Measurements from ENCODE around the gene KCNC1. TPM values are rescaled to one million over a fixed set of nuclear protein-coding genes. Genes with fewer than 3 reads are reported as not detected.

KCNC1 gene
- 0.13 and 0.17 TPM in 2 replicates for total RNA-seq (2014; rRNA removed)
- 0.16 TPM for polyA plus RNA-seq (2012)

DNA sequence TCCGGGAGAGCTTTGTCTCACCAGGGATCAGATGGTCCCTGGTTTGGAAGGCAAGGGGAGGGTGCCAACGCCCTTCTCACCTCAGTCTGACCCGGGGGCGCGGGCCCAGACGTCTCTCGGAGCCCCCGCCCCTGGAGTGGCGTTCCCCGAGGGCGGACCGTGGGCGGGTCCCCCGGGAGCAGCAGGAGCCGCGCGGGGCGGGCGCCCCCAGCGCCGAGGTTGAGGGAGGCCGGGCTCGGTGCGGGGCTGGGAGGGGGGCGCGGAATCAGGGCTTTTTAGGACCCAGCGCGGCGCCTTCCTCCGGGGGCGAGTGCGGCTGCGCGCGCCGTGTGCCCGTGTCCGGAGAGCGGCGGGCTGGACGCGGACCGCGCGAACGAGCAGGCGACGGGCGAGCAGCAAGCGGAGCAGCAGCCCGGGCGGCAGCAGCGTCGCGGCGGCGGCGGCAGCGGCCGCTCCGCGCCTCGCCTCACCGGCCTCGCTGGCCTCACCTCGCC, at the start of gene KCNC1:
Gene KCNC1 (plus strand): TSS at position 364 of the 494 bp plus-strand sequence. CDS start 1,222 bp downstream, outside the sequence.
- peak; percentile 54 for DNase-seq (ENCODE audit: low read depth)

- DNase-seq (ENCODE audit: low read depth): peak; percentile 32
These were observed 48.2 kb upstream of the KCNC1 start for GRCh38 chr11:17686231-17686980.

DNA sequence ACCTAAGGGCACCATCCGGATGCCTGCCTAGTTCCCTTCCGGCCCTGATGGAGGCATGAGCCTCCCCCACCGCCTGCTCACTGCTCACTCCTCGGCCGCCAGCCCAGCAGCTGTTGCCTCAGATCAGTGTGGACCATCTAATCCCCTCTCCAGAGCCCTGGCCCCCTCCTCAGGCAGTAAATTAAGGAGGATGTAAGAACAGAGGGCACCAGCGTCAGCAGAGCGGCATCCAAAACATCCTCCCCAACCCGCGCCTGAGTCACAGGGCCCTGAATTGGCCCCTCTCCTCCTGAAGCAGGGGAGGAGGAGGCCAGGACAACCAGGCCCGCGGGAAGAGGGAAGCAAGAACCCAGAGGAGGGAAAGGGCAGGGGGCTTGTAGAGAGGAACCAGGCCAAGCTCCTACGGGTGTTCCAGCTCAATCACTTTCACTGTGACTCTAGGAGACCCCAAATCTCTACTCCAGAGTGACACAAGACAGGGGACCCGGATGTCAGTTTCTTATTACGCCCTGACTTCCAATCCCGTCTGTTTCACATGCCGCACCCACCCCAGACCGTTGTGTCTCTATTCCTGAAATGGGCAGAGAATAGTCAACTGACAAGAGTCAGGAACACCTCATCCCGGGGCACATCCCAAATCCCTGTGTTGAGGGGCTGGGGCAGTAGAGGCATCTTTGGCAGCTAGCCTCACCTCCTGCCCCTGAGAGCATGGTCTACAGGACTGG, 46.5 kb upstream of the KCNC1 start:
- DNase-seq (ENCODE audit: low read depth): peak; percentile 99

- no peak for DNase-seq (ENCODE audit: low read depth)
These were observed 43.0 kb upstream of the KCNC1 start for GRCh38 chr11:17691550-17691949.

GRCh38 chr11:17691976-17692375, 42.6 kb upstream of the KCNC1 start:
- DNase-seq (ENCODE audit: low read depth): no peak

DNA sequence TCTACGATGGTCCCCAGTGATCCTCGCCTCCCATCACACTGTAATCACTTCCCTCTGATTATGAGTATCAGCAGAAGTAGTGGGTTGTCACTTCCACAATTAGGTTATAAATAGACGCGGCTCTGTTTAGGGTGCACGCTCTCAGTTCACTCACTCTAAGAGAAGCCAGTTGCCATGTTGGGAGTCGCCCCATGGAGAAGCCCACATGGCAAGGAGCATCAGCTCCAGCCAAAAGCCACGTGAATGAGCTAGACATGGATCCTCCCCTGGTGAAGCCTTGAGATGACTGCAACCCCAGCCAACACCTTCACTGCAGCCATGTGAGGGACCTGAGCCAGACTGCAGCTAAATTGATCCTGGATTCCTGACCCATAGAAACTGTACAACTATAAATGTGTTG, 41.6 kb upstream of the KCNC1 start:
- DNase-seq (ENCODE audit: low read depth): no peak

- DNase-seq (ENCODE audit: low read depth): no peak
These were observed 41.0 kb upstream of the KCNC1 start for GRCh38 chr11:17693531-17693930.

DNA sequence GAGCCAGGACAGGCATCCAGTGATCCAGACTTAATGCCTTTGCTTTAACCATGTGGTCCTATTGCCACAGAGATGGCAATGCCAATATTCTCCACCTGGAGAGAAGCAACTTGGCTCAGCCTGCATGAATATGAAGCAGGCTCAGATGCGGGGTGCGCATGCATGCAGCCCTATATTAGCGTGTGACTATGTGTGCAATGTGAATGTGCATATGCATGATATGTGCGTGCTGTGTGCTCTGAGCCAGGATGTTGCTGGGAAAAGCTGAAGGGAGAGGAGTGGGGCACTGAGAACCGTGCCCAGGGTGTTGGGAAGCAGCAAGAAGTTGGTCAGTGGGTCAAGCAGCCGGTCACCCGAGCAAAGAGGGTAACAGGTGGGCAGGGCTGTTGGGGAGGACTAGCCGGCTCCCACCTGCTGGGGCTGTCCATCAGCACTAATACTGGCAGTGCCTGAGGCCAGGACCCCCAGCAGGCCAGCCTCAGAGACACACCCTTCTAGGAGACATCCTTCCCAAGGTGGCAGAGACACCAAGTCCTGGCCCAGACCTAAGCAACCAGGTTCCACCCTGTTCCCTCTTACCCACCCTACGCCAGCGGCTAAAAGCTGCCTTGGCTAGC, 40.0 kb upstream of the KCNC1 start:
- peak; percentile 43 for DNase-seq (ENCODE audit: low read depth)

- DNase-seq (ENCODE audit: low read depth): no peak
These were observed 38.8 kb upstream of the KCNC1 start for GRCh38 chr11:17695454-17696441.

DNA sequence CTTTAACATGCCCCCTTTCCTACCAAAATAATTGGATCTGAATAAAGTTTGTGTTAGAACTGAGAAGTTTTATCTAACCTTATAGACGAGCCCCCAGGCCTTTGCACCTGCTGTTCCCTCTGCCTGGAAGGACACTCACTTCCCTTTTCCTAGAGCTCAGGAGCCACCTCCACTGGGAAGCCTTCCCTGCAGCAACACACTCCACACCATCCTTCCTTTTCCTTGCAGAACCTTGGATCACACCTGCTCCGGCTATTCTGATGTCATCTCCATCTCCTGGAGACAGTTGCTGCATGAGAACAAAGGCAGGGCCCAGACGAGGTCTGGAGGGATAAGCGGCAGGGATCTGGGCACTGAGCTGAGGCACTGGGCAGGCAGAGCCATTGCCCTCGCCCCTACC, 37.8 kb upstream of the KCNC1 start:
- no peak for DNase-seq (ENCODE audit: low read depth)

- DNase-seq (ENCODE audit: low read depth): no peak
These were observed 37.2 kb upstream of the KCNC1 start for GRCh38 chr11:17697175-17697949.

GRCh38 chr11:17699147-17700114, 35.1 kb upstream of the KCNC1 start:
- DNase-seq (ENCODE audit: low read depth): peak; percentile 98

GRCh38 chr11:17700991-17701390, 33.6 kb upstream of the KCNC1 start:
- no peak for DNase-seq (ENCODE audit: low read depth)

- no peak for DNase-seq (ENCODE audit: low read depth)
These were observed 31.7 kb upstream of the KCNC1 start for GRCh38 chr11:17702876-17703275.

DNA sequence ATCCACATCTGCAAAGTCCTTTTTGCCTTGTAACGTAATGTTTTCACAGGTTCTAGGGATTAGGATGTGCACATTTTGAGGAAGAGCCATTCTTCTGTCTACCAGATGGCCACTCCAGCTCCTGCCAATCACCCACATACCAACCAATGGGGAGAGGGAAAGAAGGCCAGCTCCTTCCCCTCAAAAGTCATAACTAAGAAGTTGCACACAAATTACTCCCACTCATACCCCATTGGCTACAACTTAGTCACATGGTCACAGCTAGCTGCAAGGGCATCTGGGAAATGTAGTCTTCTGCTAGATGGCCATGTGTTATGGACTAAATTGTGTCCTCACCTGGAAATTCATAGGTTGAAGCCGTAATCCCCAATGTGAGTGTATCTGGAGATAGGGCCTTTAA, 30.6 kb upstream of the KCNC1 start:
- DNase-seq (ENCODE audit: low read depth): peak; percentile 70

DNA sequence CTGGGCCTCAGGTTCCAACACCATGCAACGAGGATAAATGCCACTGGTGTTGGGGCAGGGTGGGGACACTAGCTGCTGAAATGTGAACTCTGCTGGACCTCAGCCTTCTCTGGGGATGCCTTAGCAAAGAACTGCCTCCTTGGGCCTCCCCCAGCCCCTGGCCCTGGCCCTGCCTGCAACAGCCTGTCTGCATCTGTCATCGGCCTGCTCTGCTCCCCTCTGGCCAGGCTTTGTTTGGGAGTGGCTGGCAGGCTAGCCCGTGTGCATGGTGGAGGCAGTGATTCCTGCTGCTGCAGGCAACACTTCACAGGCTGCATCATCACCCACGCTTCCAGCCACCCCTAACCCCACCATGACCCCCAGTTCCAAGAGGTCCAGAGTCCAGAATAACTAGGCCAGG, 26.8 kb upstream of the KCNC1 start:
- DNase-seq (ENCODE audit: low read depth): no peak

DNA sequence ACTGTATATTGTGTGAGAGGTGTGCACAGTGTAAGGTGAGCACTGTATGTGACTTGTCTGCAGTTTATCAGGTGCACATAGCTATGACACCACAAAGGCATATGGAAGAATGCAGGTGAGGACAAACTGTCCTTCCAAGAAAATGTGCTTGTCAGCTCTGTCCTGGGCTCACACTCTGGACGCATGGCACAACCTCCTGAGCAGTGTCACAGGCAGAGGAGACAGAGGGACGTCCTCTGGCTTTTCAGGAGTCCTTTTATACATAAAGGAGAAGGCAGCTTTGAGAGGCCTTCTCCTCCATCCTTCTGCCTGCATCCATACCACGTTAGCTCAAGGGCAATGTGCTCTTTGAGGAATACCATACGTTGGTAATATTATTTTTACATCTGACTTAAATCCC, 22.7 kb upstream of the KCNC1 start:
- no peak for DNase-seq (ENCODE audit: low read depth)

GRCh38 chr11:17713851-17714250, 20.7 kb upstream of the KCNC1 start:
- no peak for DNase-seq (ENCODE audit: low read depth)

DNA sequence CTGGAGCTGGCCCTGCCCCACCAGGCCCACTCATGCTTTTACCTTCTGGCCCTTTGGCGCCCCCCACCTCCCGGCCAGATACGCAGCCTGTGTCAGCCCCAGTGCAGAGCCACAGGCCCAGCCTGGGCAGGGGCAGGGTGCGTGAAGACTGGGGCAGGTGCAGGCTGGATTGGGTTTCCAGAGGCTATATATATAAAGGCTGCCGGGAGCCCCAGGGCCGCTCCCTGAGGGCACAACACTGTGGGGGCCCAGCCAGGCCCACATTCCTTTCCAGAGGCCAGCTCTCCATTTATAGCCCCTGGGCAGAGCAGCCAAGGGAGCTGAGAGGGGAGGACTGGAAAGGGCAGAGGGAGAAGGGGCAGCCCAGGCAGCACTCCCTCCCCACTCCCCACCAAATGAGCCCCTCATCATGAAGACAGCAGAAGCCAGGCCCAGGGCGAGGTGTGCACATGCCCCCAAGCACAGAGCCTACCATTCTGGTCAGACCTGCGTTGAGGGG, 20.2 kb upstream of the KCNC1 start:
- peak; percentile 59 for DNase-seq (ENCODE audit: low read depth)
